GM12878 (cell line): ENCODE measurements around the gene SLC9C2. TPM values are rescaled to one million over a fixed set of nuclear protein-coding genes. Genes with fewer than 3 reads are reported as not detected.

ENCODE experiments used
- ATAC-seq: fragments of 200-7000 bp; cut with Tn5 transposase; 3 replicates; pipeline ENCODE4 v1.9.1; 2020; ENCODE audit warnings: mild to moderate bottlenecking, moderate library complexity
- BruUV-seq: library from RNA; stranded (reverse); fragments of 400-500 nt; replicated peaks from 2 replicates; lab custom pipeline; 2021; lab: Mats Ljungman, UMichigan
- CTCF ChIA-PET: fragments of 300-600 bp; sonication (Branson Sonifier 250); formaldehyde crosslinking; extraction: SDS; loops from one replicate; lab custom pipeline; 2021; ENCODE audit warnings: inconsistent platforms; lab: Yijun Ruan, JAX
- POLR2A ChIA-PET: fragments of 350-600 bp; formaldehyde crosslinking; extraction: SDS; loops from one replicate; lab custom pipeline; 2021; ENCODE audit warnings: inconsistent platforms; lab: Charles Lee
- RAD21 ChIA-PET: fragments of 300-600 bp; sonication (Branson Sonifier 250); formaldehyde crosslinking; loops from one replicate; lab custom pipeline; 2023; ENCODE audit warnings: antibody characterized with exemption; ENCODE audit not compliant: unreplicated experiment; lab: Charles Lee
- SMC1A ChIA-PET: fragments of 300-600 bp; sonication (Branson Sonifier 250); formaldehyde crosslinking; loops from one replicate; lab custom pipeline; 2023; ENCODE audit not compliant: unreplicated experiment, uncharacterized antibody; lab: Charles Lee
- DNase-seq: peaks from one replicate; pipeline ENCODE4 v3.0.0-alpha.2; 2011; ENCODE audit warnings: low read depth, low spot score
- FAIRE-seq: peaks from 3 replicates; lab custom pipeline; 2011; peaks lifted over from hg19 to GRCh38; lab: Jason Lieb, UNC
- H2AFZ ChIP-seq: 2 replicates; pipeline ENCODE4 v1.6.0; 2011; ENCODE audit warnings: low read depth, low read length, control low read depth; ENCODE audit not compliant: control insufficient read depth
- H3K27ac ChIP-seq: 2 replicates; pipeline ENCODE4 v1.5.1; 2011; ENCODE audit warnings: control low read depth; ENCODE audit not compliant: control insufficient read depth, insufficient read depth
- H3K27me3 ChIP-seq, 2 experiments: replicated peaks in 1 of 2; 2 replicates each; pipeline versions ENCODE4 v1.6.0 to v1.6.1; 2011; ENCODE audit warnings: low read length in 1 of 2; ENCODE audit not compliant: control insufficient read depth in 2 of 2, insufficient read depth in 2 of 2
- H3K36me3 ChIP-seq, 2 experiments: 2 replicates each; pipeline ENCODE4 v1.5.1; 2011; ENCODE audit warnings: low read length in 1 of 2; ENCODE audit not compliant: control insufficient read depth in 2 of 2, insufficient read depth in 2 of 2
- H3K4me1 ChIP-seq: 2 replicates; pipeline ENCODE4 v1.6.1; 2011; ENCODE audit warnings: mild to moderate bottlenecking, low read length, moderate library complexity, mixed read lengths; ENCODE audit not compliant: control insufficient read depth, insufficient read depth
- H3K4me2 ChIP-seq: 2 replicates; pipeline ENCODE4 v1.6.0; 2011; ENCODE audit warnings: control low read depth; ENCODE audit not compliant: control insufficient read depth, insufficient read depth
- H3K4me3 ChIP-seq: fragments of 200-600 bp; sonication (generic); 2 replicates; pipeline ENCODE4 v1.5.1; 2016
- H3K79me2 ChIP-seq: 2 replicates; pipeline ENCODE4 v1.6.0; 2011; ENCODE audit warnings: low read length; ENCODE audit not compliant: control insufficient read depth, insufficient read depth
- H3K9ac ChIP-seq: 2 replicates; pipeline ENCODE4 v1.8.0; 2011; ENCODE audit warnings: low read length, control low read depth, mixed read lengths; ENCODE audit not compliant: control insufficient read depth, insufficient read depth
- H3K9me3 ChIP-seq: replicated peaks from 3 replicates; pipeline ENCODE4 v1.5.1; 2011; ENCODE audit warnings: mild to moderate bottlenecking, low read length; ENCODE audit not compliant: control insufficient read depth, insufficient read depth
- H4K20me1 ChIP-seq: 2 replicates; pipeline ENCODE4 v1.6.0; 2011; ENCODE audit not compliant: control insufficient read depth, insufficient read depth
- BRCA1 ChIP-seq: IDR thresholded peaks from 2 replicates; pipeline ENCODE4 v1.6.1; 2011; ENCODE audit warnings: low read depth, low read length, improper control_type of control experiment
- CBFB ChIP-seq: IDR thresholded peaks from 2 replicates; pipeline ENCODE4 v1.6.1; 2016; ENCODE audit warnings: antibody characterized with exemption, low read depth
- CHD2 ChIP-seq: IDR thresholded peaks from 2 replicates; pipeline ENCODE4 v1.6.1; 2011; ENCODE audit warnings: low read depth, low read length, improper control_type of control experiment, borderline replicate concordance
- ELK1 ChIP-seq: IDR thresholded peaks from 2 replicates; pipeline ENCODE4 v1.6.1; 2012; ENCODE audit warnings: low read depth, low read length, improper control_type of control experiment
- NR2C2 ChIP-seq: IDR thresholded peaks from 2 replicates; pipeline ENCODE4 v1.6.1; 2011; ENCODE audit warnings: borderline replicate concordance, low read depth; ENCODE audit not compliant: control insufficient read depth, insufficient read length
- POU2F2 ChIP-seq: IDR thresholded peaks from 3 replicates; pipeline ENCODE4 v1.6.1; 2011; ENCODE audit warnings: low read depth, mild to moderate bottlenecking, low read length, borderline replicate concordance
- TBL1XR1 ChIP-seq: IDR thresholded peaks from 2 replicates; pipeline ENCODE4 v1.6.1; 2012; ENCODE audit warnings: low read depth, low read length, improper control_type of control experiment
- WGBS: methylation state at CpG from one replicate; pipeline ENCODE4 v1.1.6; 2016; ENCODE audit warnings: low lambda C conversion rate; ENCODE audit not compliant: insufficient replicate concordance, insufficient coverage; ENCODE audit errors: missing lambda C conversion rate; 5-methylcytosine and 5-hydroxymethylcytosine counted together
- in situ Hi-C: fragments of 300-500 bp; cut with MboI; formaldehyde crosslinking; loops from 9 replicates; pipeline ENCODE4 v1.14.3; 2018; ENCODE audit warnings: mixed read lengths
- intact Hi-C: fragments of 100-400 bp; cut with micrococcal nuclease; formaldehyde crosslinking; loops from one replicate; pipeline ENCODE4 v1.14.2; 2022; ENCODE audit not compliant: unreplicated experiment
- polyA plus RNA-seq, 11 experiments: library from polyadenylated mRNA; depleted of rRNA in 4 of 11; unstranded in 6 of 11; stranded (reverse) in 5 of 11; fragments of >200 nt; fragmentation: Nextera tagmentation in 4 of 11; fragmentation: Illumina TruSeq in 1 of 11; extraction: Ambion mirVana in 4 of 11; extraction: Trizol in 1 of 11; gene quantifications; 1 replicate in 1 of 11; 2 replicates in 10 of 11; pipeline versions ENCODE4 v1.2.1 to v1.2.3, GENCODE V29; 2011 to 2016; ENCODE audit warnings: inconsistent platforms in 2 of 11, missing spikeins in 2 of 11, low read depth in 1 of 11
- total RNA-seq, 4 experiments: library from RNA; depleted of rRNA in 3 of 4; stranded (reverse); fragments of >200 nt in 3 of 4; fragmentation: Illumina TruSeq in 1 of 4; extraction: Trizol in 1 of 4; gene quantifications; 2 replicates each; pipeline versions ENCODE4 v1.2.1 to v1.2.3, GENCODE V29; 2013 to 2021
- TF ChIP-seq, protein P1 (sequence below): fragments of 450-650 bp; IDR thresholded peaks from 2 replicates; pipeline ENCODE4 v1.6.1; 2017; ENCODE audit warnings: low read depth, mild to moderate bottlenecking, moderate library complexity
- TF ChIP-seq, protein P2 (sequence below): fragments of 450-650 bp; IDR thresholded peaks from 2 replicates; pipeline ENCODE4 v1.6.1; 2017; ENCODE audit warnings: borderline replicate concordance
- TF ChIP-seq, protein P3 (sequence below): IDR thresholded peaks from 2 replicates; pipeline ENCODE4 v1.6.1; 2012; ENCODE audit warnings: low read length, inconsistent platforms
- TF ChIP-seq, protein P4 (sequence below): fragments of 450-650 bp; formaldehyde crosslinking; IDR thresholded peaks from 2 replicates; pipeline ENCODE4 v1.4.0; 2022; ENCODE audit warnings: mild to moderate bottlenecking, moderate library complexity

The SLC9C2 gene
- total and polyA plus RNA-seq, 10 of the 15 experiments (the other 5 are each of a cell fraction or from before 2014, with no cell fraction given) = not detected

DNA sequence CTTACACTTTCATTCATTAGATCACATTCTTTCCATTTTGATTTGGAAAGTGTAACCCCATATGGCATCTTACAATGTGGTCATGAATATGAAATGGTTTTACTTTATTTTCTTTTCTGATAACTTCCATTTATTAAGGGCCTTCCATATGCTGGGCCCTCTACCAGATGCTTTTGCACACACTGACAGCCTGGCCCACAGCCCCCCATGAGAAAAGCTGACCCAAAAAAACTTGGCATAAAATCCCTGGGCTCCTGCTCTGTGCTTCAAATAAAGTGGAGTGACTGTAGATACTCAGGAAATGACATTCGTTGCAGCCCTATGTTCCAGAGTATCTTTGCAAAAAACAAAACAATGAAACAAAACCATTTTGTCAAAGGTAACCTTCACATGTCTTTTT is 76.9 kb downstream of the SLC9C2 start (continued):
- TF ChIP-seq CBFB (no peak), NR2C2 (no peak), BRCA1 (no peak), ELK1 (no peak), POU2F2 (no peak)

DNA sequence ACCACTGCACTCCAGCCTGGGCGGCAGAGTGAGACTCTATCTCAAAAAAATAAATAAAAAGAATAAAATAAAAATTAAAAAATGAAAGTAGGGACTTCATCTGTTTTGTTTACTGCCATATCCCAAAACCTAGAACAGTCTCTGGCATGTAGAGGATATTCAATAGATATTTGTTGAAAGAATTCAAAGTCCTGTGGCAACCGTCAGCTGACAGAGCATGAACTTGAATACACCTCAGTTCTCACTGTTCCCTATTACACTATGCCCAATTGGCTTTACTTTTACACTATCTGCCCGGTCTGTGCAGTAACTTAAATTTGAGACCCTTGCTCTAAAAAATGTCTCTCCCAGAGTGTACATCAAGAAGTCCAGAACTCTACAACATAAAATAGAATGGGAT is 79.5 kb downstream of the SLC9C2 start:
- DNase-seq = no peak
- no peak for ATAC-seq
- ChIA-PET RAD21 (no interaction called here), CTCF (no interaction called here), POLR2A (no interaction called here), SMC1A (no interaction called here)
- no peak for FAIRE-seq
- 71% methylated on average over 3 of the region's 3 CpGs for WGBS
- Histone ChIP-seq H3K27ac (no peak overlapping the region), H3K4me3 (no peak overlapping the region), H3K79me2 (no peaks in the 10 kb centered on the region), H4K20me1 (no peaks in the 10 kb centered on the region), H3K4me1 (no peaks in the 10 kb centered on the region), H3K9me3 (no peaks in the 10 kb centered on the region), H3K9ac (no peak overlapping the region), H2AFZ (no peak overlapping the region), H3K4me2 (no peak overlapping the region), H3K36me3 (no peaks in the 10 kb centered on the region), H3K27me3 (no peaks in the 10 kb centered on the region)
- in situ Hi-C loops (no loop called here), intact Hi-C loops (no loop called here)
- BruUV-seq = no TSS peak
- TF ChIP-seq CHD2 = no peak
- TF ChIP-seq POU2F2 = no peak
- TF ChIP-seq, protein P1, sequence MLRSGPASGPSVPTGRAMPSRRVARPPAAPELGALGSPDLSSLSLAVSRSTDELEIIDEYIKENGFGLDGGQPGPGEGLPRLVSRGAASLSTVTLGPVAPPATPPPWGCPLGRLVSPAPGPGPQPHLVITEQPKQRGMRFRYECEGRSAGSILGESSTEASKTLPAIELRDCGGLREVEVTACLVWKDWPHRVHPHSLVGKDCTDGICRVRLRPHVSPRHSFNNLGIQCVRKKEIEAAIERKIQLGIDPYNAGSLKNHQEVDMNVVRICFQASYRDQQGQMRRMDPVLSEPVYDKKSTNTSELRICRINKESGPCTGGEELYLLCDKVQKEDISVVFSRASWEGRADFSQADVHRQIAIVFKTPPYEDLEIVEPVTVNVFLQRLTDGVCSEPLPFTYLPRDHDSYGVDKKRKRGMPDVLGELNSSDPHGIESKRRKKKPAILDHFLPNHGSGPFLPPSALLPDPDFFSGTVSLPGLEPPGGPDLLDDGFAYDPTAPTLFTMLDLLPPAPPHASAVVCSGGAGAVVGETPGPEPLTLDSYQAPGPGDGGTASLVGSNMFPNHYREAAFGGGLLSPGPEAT = no peak
- TF ChIP-seq TBL1XR1 = no peak
- TF ChIP-seq, protein P2, sequence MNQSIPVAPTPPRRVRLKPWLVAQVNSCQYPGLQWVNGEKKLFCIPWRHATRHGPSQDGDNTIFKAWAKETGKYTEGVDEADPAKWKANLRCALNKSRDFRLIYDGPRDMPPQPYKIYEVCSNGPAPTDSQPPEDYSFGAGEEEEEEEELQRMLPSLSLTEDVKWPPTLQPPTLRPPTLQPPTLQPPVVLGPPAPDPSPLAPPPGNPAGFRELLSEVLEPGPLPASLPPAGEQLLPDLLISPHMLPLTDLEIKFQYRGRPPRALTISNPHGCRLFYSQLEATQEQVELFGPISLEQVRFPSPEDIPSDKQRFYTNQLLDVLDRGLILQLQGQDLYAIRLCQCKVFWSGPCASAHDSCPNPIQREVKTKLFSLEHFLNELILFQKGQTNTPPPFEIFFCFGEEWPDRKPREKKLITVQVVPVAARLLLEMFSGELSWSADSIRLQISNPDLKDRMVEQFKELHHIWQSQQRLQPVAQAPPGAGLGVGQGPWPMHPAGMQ = no peak
- TF ChIP-seq, protein P3, sequence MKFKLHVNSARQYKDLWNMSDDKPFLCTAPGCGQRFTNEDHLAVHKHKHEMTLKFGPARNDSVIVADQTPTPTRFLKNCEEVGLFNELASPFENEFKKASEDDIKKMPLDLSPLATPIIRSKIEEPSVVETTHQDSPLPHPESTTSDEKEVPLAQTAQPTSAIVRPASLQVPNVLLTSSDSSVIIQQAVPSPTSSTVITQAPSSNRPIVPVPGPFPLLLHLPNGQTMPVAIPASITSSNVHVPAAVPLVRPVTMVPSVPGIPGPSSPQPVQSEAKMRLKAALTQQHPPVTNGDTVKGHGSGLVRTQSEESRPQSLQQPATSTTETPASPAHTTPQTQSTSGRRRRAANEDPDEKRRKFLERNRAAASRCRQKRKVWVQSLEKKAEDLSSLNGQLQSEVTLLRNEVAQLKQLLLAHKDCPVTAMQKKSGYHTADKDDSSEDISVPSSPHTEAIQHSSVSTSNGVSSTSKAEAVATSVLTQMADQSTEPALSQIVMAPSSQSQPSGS = no peak
- TF ChIP-seq, protein P4, sequence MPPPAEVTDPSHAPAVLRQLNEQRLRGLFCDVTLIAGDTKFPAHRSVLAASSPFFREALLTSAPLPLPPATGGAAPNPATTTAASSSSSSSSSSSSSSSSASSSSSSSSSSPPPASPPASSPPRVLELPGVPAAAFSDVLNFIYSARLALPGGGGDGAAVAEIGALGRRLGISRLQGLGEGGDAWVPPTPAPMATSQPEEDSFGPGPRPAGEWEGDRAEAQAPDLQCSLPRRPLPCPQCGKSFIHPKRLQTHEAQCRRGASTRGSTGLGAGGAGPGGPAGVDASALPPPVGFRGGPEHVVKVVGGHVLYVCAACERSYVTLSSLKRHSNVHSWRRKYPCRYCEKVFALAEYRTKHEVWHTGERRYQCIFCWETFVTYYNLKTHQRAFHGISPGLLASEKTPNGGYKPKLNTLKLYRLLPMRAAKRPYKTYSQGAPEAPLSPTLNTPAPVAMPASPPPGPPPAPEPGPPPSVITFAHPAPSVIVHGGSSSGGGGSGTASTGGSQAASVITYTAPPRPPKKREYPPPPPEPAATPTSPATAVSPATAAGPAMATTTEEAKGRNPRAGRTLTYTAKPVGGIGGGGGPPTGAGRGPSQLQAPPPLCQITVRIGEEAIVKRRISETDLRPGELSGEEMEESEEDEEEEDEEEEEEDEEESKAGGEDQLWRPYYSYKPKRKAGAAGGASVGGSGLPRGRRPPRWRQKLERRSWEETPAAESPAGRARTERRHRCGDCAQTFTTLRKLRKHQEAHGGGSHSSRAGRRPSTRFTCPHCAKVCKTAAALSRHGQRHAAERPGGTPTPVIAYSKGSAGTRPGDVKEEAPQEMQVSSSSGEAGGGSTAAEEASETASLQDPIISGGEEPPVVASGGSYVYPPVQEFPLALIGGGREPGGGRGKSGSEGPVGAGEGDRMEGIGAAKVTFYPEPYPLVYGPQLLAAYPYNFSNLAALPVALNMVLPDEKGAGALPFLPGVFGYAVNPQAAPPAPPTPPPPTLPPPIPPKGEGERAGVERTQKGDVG (CRISPR knock-in tag) = no peak
